ENCODE measurements around the gene ULK3. TPM values are rescaled to one million over a fixed set of nuclear protein-coding genes. Genes with fewer than 3 reads are reported as not detected.

Gene ULK3
- total and polyA plus RNA-seq, 9 donors, result 17.4 to 45.7 (median 25.9) TPM

DNA sequence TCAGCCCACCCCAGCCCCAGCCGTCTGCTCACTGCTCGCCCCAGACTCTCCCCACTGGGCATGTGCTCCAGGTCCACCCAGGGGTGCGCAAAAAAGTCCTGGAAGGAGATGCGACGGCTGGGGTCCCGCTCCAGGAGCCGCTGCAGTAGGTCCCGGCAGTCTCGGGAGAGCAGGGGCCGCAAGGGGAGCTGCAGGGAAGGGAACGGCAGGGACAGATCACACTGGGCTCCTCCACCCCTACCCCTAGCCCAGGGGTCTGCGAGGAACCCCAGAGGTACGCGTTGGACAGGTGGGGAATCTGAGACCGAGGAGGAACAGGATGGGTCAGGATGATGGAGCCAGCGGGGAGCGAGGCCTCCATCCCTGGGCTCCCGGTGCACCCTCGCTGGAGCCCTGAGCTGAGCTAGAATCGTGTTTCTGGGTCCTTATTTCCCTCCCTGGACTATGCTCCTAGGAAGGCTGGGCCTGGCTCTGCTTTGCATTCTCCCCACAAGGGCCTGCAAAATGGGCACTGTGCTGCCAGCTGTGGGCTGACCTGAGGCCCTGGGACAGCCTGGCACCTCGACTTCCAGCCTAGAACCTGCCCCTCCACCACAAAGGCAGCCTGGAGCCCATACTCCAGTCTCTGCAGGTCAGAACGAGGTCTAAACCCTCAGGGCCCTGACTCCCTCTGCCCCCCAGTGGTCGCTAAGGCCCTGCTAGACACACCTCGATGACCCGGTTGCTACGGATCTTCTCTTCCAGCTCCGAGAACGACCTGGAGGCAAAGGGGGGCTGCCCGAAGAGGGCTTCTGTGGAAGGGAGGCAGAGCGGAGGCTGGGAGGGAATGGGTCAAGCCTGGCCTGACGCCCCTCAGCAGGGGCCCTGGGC, 3.2 kb downstream of the ULK3 start:
- no peak overlapping the region for H3K4me3 ChIP-seq
- 83 to 88% (median 84%) methylated on average over 31 of the region's 31 CpGs for WGBS, 3 donors
- no peak for DNase-seq
- peaks cover 4% of the 10 kb centered on the region for H3K4me1 ChIP-seq (ENCODE audit: insufficient read depth)
- H3K9me3 ChIP-seq, result no peaks in the 10 kb centered on the region
- no peak overlapping the region for H3K27ac ChIP-seq
- TF ChIP-seq EP300 (IDR thresholded peaks at IDR 0.05) (no peak), POLR2A (IDR thresholded peaks at IDR 0.05) (no peak)
- TF ChIP-seq, protein P1, sequence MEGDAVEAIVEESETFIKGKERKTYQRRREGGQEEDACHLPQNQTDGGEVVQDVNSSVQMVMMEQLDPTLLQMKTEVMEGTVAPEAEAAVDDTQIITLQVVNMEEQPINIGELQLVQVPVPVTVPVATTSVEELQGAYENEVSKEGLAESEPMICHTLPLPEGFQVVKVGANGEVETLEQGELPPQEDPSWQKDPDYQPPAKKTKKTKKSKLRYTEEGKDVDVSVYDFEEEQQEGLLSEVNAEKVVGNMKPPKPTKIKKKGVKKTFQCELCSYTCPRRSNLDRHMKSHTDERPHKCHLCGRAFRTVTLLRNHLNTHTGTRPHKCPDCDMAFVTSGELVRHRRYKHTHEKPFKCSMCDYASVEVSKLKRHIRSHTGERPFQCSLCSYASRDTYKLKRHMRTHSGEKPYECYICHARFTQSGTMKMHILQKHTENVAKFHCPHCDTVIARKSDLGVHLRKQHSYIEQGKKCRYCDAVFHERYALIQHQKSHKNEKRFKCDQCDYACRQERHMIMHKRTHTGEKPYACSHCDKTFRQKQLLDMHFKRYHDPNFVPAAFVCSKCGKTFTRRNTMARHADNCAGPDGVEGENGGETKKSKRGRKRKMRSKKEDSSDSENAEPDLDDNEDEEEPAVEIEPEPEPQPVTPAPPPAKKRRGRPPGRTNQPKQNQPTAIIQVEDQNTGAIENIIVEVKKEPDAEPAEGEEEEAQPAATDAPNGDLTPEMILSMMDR (IDR thresholded peaks at IDR 0.05), result no peak
- H3K27me3 ChIP-seq, result no peaks in the 10 kb centered on the region
- intact Hi-C loops (cut with DNase I), result loop anchor here in 2 of 4 donors (5.0 to 10.0 kb wide), 2 partner anchors 57 to 65 kb away; partner anchors contain the start of genes CSK (in 2 of the 2) and FAM219B (in 1 of the 2)
- no peaks in the 10 kb centered on the region for H3K36me3 ChIP-seq

DNA sequence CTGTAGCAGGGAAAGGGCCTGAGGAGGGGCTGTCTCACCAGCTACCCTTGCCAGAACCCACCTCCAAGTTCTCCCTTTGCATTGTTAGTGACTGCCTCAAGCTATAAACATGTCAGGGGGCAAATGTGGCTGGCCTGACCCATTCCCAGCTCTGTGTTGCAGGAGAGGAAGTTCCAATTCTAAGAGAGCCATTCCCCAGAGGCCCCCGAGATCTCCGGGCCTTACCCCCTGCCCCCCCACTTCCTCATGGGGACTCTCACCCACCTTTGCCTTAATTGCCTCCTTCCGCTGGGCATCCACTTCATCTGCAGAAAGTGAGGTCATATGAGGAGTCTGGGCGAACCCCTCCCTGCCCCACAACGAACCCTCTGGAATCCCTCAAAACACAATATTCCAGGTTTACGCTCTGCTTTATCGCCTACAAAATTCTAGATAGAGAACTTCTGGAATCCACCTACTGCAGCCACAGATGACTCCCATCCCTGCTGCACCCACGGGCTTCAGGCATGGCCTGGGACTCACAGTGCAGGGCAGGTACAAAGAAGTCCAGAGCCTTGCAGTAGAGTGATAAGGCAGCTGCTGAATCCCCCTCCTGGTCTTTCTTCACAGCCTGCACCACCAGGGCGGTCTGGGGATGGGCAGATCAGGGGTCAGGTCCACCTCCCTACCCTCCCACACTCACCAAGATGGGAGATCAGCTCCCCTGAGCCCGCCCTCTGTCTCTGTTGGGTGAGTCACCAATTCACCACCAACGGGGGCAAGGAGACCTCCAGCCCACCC, 4.0 kb downstream of the ULK3 start:
- TF ChIP-seq, protein P1 (IDR thresholded peaks at IDR 0.05), result no peak
- TF ChIP-seq EP300 (IDR thresholded peaks at IDR 0.05), result no peak
- TF ChIP-seq POLR2A (IDR thresholded peaks at IDR 0.05), result no peak
- no peak for DNase-seq

DNA sequence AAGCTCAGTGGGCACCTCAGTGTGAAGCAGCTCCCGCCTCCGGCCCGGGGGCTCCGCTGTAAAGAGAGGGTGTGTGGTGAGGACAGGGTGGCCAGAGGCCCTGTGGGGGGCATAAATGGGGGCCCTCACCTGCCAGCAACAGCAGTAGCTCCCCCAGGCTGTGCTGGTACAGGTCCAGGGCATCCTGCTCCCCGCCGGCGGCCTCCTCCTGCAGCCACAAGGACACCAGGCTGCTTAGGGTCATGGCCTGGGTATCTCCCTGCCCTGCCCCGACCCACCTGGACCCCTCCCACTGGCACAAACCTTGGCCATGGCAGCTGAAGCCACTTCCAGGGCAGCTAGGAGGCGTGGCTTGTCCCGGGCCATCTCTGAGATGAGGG, 4.8 kb downstream of the ULK3 start:
- no peaks in the 10 kb centered on the region for H3K36me3 ChIP-seq
- no peak for TF ChIP-seq EP300 (IDR thresholded peaks at IDR 0.05)
- TF ChIP-seq, protein P1 (IDR thresholded peaks at IDR 0.05), result no peak
- TF ChIP-seq POLR2A (IDR thresholded peaks at IDR 0.05), result no peak
- H3K27ac ChIP-seq, result no peak overlapping the region
- no peak overlapping the region for H3K4me3 ChIP-seq
- no peaks in the 10 kb centered on the region for H3K27me3 ChIP-seq
- peaks cover 4% of the 10 kb centered on the region for H3K4me1 ChIP-seq (ENCODE audit: insufficient read depth)
- no peak for DNase-seq
- no peaks in the 10 kb centered on the region for H3K9me3 ChIP-seq
- intact Hi-C loops (cut with DNase I), result loop anchor here in 1 of 4 donors (5.0 kb wide), 1 partner anchor 56 kb away; the partner anchor contains the start of gene CSK
- 80 to 86% (median 82%) methylated on average over 10 of the region's 10 CpGs for WGBS, 3 donors

More for the DNA sequence above, 4.0 kb downstream of the ULK3 start:
- WGBS, 3 donors, result 83 to 89% (median 86%) methylated on average over 11 of the region's 11 CpGs
- Histone ChIP-seq H3K27ac (no peak overlapping the region), H3K27me3 (no peaks in the 10 kb centered on the region), H3K4me1 (ENCODE audit: insufficient read depth) (peaks cover 4% of the 10 kb centered on the region), H3K4me3 (no peak overlapping the region), H3K9me3 (no peaks in the 10 kb centered on the region), H3K36me3 (no peaks in the 10 kb centered on the region)
- intact Hi-C loops (cut with DNase I), result loop anchor here in 1 of 4 donors (5.0 kb wide), 1 partner anchor 57 kb away; the partner anchor contains the start of gene CSK

DNA sequence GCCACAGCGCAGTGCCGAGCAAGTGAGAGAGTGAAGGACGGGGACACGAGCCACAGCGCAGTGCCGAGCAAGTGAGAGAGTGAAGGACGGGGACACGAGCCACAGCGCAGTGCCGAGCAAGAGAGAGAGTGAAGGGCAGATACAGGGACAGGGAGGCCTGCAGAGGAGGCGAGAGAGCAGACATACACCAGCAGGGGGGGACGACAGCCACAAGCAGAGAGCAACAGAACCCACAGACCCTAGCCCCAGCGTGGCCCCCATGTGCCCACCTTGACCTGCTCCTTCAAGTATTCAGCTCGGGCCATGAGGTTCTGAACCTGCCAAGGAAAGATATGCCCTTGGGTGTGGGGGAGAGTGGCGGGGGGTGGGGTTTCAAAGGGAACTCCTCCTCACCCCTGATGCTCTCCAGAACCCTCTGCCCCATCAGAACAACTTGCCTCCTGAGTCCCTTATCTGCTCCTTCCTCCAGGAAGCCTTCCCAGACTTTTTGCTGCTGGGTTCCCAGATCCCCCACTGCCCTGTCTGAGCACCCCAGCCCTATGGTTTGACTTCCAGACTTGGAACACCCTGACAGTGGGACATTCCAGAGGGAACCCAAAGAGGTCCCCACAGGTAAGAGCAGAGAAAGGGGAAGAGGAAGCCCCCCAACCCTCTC, 5.3 kb downstream of the ULK3 start:
- Histone ChIP-seq H3K27me3 (no peaks in the 10 kb centered on the region), H3K36me3 (no peaks in the 10 kb centered on the region), H3K4me1 (ENCODE audit: insufficient read depth) (peaks cover 4% of the 10 kb centered on the region), H3K9me3 (no peaks in the 10 kb centered on the region), H3K27ac (no peak overlapping the region), H3K4me3 (no peak overlapping the region)
- no peak for DNase-seq
- 81 to 84% (median 82%) methylated on average over 15 of the region's 15 CpGs for WGBS, 3 donors
- TF ChIP-seq, protein P1 (IDR thresholded peaks at IDR 0.05), result no peak
- TF ChIP-seq POLR2A (IDR thresholded peaks at IDR 0.05), result no peak
- TF ChIP-seq EP300 (IDR thresholded peaks at IDR 0.05), result no peak
- intact Hi-C loops (cut with DNase I), result loop anchor here in 1 of 4 donors (5.0 kb wide), 1 partner anchor 55 kb away; the partner anchor contains the start of gene CSK
